ENCODE results near the gene ARMC9.

The ARMC9 gene

DNA sequence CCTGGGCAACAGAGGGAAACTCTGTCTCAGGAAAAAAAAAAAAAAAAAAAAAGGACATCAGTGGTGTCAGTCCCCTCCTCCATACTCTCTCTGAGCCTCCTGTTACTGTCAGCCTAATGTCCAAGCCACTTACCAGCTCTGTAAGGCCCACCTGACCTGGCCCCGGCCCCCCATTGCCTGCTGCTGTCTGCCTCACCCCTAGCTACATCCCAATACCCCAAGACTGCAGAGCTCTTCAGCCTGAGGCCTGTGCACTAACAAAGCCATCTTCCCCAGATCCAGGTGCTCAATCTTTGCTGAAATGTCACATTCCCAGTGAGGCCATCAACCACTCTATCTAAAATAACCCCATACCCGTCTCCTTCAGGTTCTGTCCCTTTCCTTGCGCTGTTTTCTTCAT lies 5.7 kb downstream of the ARMC9 start:
- no peak for TF ChIP-seq ZNF274 (IDR thresholded peaks at IDR 0.05; ENCODE audit: low read depth, low read length)
- H3K4me3 ChIP-seq (ENCODE audit: low read length), result no peak overlapping the region

DNA sequence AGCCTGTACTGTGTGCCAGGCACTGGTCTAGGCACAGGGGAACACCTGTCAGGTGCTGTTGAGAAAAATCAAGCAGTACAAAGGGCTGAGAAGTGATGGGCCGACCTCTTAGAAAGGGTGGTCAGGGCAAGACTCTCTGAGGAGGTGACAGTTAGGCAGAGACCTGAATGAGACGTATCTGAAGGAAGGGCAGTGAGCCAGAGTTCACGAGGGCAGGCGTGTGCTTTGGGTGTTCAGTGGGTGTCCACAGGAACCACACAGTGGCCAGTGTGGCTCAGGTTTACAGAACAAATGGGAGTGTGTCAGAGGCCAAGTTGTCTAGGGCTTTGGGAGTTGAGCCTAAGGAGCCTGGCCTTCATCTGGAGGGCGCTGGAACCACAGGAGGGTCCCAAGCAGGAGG lies 6.2 kb downstream of the ARMC9 start:
- TF ChIP-seq ZNF274 (IDR thresholded peaks at IDR 0.05; ENCODE audit: low read depth, low read length), result no peak
- H3K4me3 ChIP-seq (ENCODE audit: low read length), result no peak overlapping the region

DNA sequence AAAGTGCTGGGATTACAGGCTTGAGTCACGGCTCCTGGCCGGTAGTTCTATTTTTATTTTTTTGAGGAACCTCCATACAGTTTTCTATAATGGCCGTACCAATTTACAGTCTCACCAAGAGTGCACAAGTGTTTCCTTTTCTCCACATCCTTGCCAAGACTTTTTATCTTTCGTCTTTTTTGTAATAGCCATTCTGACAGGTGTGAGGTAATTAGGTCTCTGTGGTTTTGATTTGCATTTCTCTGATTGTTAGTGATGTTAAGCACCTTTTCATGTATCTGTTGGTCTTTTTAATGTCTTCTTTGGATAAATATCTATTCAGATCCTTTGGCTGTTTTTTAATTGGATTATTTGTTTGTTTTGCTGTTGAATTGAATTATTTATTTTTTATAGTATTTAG lies 9.3 kb downstream of the ARMC9 start:
- TF ChIP-seq ZNF274 (IDR thresholded peaks at IDR 0.05; ENCODE audit: low read depth, low read length), result no peak
- no peak overlapping the region for H3K4me3 ChIP-seq (ENCODE audit: low read length)

GRCh38 chr2:231210782-231211181 lies 12.4 kb downstream of the ARMC9 start:
- no peak for TF ChIP-seq ZNF274 (IDR thresholded peaks at IDR 0.05; ENCODE audit: low read depth, low read length)
- no peak overlapping the region for H3K4me3 ChIP-seq (ENCODE audit: low read length)

- no peak overlapping the region for H3K4me3 ChIP-seq (ENCODE audit: low read length)
- no peak for TF ChIP-seq ZNF274 (IDR thresholded peaks at IDR 0.05; ENCODE audit: low read depth, low read length)
Measured at GRCh38 chr2:231211486-231211885, 13.1 kb downstream of the ARMC9 start.

DNA sequence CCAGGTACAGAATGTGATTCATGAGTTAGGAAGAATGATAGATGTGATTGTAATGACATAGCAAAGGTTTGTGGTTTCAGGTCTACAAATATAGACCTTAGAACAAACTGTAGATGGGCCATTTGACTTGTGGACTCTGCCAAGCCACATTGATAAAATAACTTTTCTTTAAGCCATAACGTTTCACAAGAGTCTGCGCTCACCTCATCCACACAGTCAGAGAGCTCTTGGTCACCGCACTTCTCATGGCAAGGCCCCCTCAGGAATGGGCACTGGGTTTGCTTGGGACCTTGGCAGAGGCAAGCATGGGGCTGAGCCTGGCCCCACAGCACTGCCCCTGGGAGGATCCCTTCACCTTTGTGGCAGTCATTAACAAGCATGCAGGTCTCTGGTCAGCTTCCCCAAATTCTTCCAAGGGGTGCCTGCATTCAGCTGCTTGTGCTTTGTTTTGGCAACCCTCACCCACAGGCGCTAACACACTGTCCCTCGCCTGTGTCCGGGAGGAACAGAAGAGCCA lies 14.0 kb downstream of the ARMC9 start:
- H3K4me3 ChIP-seq (ENCODE audit: low read length), result no peak overlapping the region
- no peak for TF ChIP-seq ZNF274 (IDR thresholded peaks at IDR 0.05; ENCODE audit: low read depth, low read length)

DNA sequence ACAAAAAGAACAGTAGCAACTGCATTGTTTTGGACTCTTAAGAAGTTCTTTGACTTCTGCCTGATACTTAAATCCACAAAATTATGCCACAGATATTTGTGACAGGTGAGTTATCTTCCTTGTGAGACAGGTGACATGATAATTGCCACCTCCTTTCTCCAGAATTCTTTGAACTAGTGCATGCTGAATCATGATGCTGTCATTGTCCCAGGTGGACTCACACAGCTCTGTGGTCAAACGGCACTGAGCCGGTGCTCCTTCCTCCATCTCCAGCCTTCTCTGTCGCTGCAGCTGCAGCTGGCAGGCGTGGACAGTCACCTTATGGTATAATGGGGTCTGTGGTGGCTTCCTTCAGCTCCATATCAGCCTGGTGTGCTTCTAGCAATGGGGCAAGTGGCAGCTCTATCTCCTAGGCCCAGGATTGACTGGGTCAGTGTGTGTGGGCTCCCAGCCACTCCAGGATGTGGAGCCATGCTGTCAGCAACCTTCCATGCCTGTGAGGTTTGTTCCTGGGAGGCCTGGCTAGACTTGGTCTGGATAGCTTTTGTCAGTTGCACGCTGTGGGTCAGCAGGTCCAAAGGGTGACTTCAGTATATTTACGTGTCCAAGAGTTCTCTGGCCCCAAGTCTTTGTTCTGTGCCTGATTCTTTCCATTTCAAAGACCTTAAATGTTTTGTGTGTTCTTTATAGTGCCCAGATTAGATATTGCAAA lies 15.7 kb downstream of the ARMC9 start:
- no peak for TF ChIP-seq ZNF274 (IDR thresholded peaks at IDR 0.05; ENCODE audit: low read depth, low read length)
- H3K4me3 ChIP-seq (ENCODE audit: low read length), result no peak overlapping the region

DNA sequence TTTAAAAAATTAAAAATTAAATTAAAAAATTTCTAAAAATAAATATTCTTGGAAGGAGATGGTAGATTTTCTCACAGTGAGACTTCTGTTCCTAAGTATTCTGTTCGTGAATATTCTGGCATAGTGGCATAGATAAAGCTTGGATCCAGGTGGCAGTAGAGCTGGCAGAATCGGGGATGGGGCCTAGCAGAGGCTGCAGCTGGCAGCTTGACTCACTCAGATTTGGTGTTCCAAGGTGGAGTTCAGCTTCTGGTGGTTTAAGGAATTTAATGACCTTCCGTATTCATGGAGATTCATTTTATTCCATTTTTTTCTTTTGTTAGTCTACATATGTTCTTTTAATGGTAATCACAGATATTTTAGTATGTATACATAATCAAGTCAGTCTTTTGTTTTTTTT lies 19.9 kb downstream of the ARMC9 start:
- TF ChIP-seq ZNF274 (IDR thresholded peaks at IDR 0.05; ENCODE audit: low read depth, low read length), result no peak
- H3K4me3 ChIP-seq (ENCODE audit: low read length), result no peak overlapping the region

DNA sequence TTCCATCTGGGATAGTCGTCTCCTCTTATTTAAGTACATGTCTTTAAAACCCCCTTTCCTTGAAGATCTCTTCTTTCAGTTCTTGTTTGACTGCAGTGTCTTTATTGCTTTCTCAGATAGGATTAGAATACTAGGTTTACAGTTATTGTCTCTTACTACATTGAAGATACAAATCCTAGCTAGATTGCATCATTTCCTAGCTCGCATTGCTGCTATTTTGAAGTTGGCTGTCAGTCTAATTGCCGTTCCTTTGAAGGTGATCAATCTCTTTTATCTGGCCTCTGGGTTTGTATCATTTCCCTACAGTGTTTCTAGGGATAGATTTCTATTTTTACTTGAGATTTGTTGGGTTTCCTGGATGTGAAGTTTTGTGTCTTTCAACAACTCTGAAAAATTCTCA lies 20.9 kb downstream of the ARMC9 start:
- no peak overlapping the region for H3K4me3 ChIP-seq (ENCODE audit: low read length)
- TF ChIP-seq ZNF274 (IDR thresholded peaks at IDR 0.05; ENCODE audit: low read depth, low read length), result no peak

- no peak for TF ChIP-seq ZNF274 (IDR thresholded peaks at IDR 0.05; ENCODE audit: low read depth, low read length)
- no peak overlapping the region for H3K4me3 ChIP-seq (ENCODE audit: low read length)
Measured at GRCh38 chr2:231221761-231222160, 23.3 kb downstream of the ARMC9 start.

GRCh38 chr2:231222318-231223000 lies 24.0 kb downstream of the ARMC9 start:
- H3K4me3 ChIP-seq (ENCODE audit: low read length), result no peak overlapping the region
- TF ChIP-seq ZNF274 (IDR thresholded peaks at IDR 0.05; ENCODE audit: low read depth, low read length), result no peak

DNA sequence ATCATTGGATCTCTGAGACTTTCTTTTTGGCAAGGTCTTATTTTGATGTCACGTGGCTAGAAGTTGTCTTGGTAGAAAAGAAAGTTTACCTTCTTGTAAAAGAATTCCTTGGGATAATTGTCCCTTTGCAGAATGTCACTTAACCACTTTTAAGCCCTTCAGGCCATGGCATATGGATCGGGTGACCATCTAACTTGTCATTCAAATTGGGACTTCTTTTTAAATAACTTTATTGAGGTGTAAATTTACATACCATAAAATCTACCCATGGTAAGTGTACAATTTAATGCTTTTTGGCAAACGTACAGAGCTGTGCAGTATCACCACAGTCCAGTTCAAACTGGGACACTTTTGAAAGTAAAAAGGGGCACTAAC lies 24.6 kb downstream of the ARMC9 start:
- no peak overlapping the region for H3K4me3 ChIP-seq (ENCODE audit: low read length)
- no peak for TF ChIP-seq ZNF274 (IDR thresholded peaks at IDR 0.05; ENCODE audit: low read depth, low read length)

GRCh38 chr2:231223458-231223976 lies 25.1 kb downstream of the ARMC9 start:
- H3K4me3 ChIP-seq (ENCODE audit: low read length), result no peak overlapping the region
- TF ChIP-seq ZNF274 (IDR thresholded peaks at IDR 0.05; ENCODE audit: low read depth, low read length), result no peak

- no peak for TF ChIP-seq ZNF274 (IDR thresholded peaks at IDR 0.05; ENCODE audit: low read depth, low read length)
- no peak overlapping the region for H3K4me3 ChIP-seq (ENCODE audit: low read length)
Measured at GRCh38 chr2:231227310-231228162, 29.1 kb downstream of the ARMC9 start.

All from GM08714 (cell line).